ENCODE data around the gene BCL6.

Gene BCL6

DNA sequence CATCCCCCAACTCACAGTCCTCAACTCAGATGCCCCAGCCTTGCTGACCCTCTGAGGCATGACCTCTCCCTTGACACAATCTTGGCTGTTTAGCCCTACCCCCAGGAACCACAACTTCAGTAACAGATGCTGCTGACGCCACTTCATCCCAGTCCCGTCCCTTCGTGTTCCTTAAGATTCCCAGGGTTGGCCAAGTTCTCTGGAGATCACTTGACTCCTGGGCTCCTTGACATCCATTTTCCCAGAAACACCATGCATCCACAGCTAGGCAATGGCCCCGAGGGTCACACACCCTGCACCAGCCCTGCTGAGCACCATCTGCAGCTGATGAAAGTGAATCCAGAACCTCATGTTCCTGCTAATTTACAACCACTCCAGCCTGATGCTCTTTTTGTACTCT is 49.8 kb downstream of the BCL6 start:
- Histone ChIP-seq H3K9ac (ENCODE audit: low read depth, low read length, poor library complexity, severe bottlenecking) (no peak overlapping the region), H3K4me2 (ENCODE audit: low read depth, low read length, poor library complexity, severe bottlenecking) (no peak overlapping the region), H3K9me3 (ENCODE audit: insufficient read depth, low read depth, low read length) (no peaks in the 10 kb centered on the region), H3K4me3 (ENCODE audit: low read length, poor library complexity, severe bottlenecking) (no peak overlapping the region), H3K9me2 (replicated peaks; ENCODE audit: low read depth, low read length) (no peaks in the 10 kb centered on the region), H3K27me3 (ENCODE audit: insufficient read depth, low read length, poor library complexity, severe bottlenecking) (no peaks in the 10 kb centered on the region), H4K20me1 (ENCODE audit: insufficient read depth, low read length, poor library complexity, severe bottlenecking) (no peaks in the 10 kb centered on the region), H3F3A (ENCODE audit: low read depth) (no peaks in the 10 kb centered on the region), H3K4me1 (ENCODE audit: insufficient read depth, low read length, poor library complexity, severe bottlenecking) (no peaks in the 10 kb centered on the region), H3K79me2 (ENCODE audit: insufficient read depth, low read length) (no peaks in the 10 kb centered on the region), H3K36me3 (ENCODE audit: insufficient read depth, low read length) (no peaks in the 10 kb centered on the region), H2AFZ (ENCODE audit: low read length) (no peak overlapping the region)
- no peak for TF ChIP-seq EZH2phosphoT487 (IDR thresholded peaks at IDR 0.05; ENCODE audit: borderline replicate concordance)
- TF ChIP-seq, protein P1, sequence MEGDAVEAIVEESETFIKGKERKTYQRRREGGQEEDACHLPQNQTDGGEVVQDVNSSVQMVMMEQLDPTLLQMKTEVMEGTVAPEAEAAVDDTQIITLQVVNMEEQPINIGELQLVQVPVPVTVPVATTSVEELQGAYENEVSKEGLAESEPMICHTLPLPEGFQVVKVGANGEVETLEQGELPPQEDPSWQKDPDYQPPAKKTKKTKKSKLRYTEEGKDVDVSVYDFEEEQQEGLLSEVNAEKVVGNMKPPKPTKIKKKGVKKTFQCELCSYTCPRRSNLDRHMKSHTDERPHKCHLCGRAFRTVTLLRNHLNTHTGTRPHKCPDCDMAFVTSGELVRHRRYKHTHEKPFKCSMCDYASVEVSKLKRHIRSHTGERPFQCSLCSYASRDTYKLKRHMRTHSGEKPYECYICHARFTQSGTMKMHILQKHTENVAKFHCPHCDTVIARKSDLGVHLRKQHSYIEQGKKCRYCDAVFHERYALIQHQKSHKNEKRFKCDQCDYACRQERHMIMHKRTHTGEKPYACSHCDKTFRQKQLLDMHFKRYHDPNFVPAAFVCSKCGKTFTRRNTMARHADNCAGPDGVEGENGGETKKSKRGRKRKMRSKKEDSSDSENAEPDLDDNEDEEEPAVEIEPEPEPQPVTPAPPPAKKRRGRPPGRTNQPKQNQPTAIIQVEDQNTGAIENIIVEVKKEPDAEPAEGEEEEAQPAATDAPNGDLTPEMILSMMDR (conservative IDR thresholded peaks at IDR 0.05; ENCODE audit: low read length), result no peak

DNA sequence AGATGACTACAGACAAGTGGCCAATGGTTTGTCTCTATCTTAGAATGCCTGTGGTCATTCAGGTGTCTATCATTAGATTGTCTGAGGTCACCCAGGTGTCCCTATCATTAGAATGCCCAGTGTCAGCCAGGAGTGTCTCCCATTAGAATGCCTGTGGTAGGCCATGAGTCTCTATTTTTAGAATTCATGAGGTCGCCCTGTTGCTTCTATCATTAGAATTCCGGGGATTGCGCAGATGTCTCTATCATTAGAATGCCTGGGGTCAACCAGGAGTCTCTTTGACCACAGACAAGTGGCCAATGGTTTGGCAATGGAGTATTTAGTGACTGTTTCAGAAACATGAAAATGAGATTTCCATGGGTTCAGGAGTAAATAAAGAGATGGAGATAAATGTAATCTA is 50.5 kb downstream of the BCL6 start:
- Histone ChIP-seq H3K4me1 (ENCODE audit: insufficient read depth, low read length, poor library complexity, severe bottlenecking) (no peaks in the 10 kb centered on the region), H3K4me3 (ENCODE audit: low read length, poor library complexity, severe bottlenecking) (no peak overlapping the region), H3K79me2 (ENCODE audit: insufficient read depth, low read length) (no peaks in the 10 kb centered on the region), H3K9ac (ENCODE audit: low read depth, low read length, poor library complexity, severe bottlenecking) (no peak overlapping the region), H3K27me3 (ENCODE audit: insufficient read depth, low read length, poor library complexity, severe bottlenecking) (peaks cover 3% of the 10 kb centered on the region), H3K9me2 (replicated peaks; ENCODE audit: low read depth, low read length) (no peaks in the 10 kb centered on the region), H3F3A (ENCODE audit: low read depth) (no peaks in the 10 kb centered on the region), H2AFZ (ENCODE audit: low read length) (no peak overlapping the region), H3K9me3 (ENCODE audit: insufficient read depth, low read depth, low read length) (no peaks in the 10 kb centered on the region), H3K4me2 (ENCODE audit: low read depth, low read length, poor library complexity, severe bottlenecking) (no peak overlapping the region), H4K20me1 (ENCODE audit: insufficient read depth, low read length, poor library complexity, severe bottlenecking) (no peaks in the 10 kb centered on the region), H3K36me3 (ENCODE audit: insufficient read depth, low read length) (no peaks in the 10 kb centered on the region)
- TF ChIP-seq, protein P1 (conservative IDR thresholded peaks at IDR 0.05; ENCODE audit: low read length), result no peak
- no peak for TF ChIP-seq EZH2phosphoT487 (IDR thresholded peaks at IDR 0.05; ENCODE audit: borderline replicate concordance)

DNA sequence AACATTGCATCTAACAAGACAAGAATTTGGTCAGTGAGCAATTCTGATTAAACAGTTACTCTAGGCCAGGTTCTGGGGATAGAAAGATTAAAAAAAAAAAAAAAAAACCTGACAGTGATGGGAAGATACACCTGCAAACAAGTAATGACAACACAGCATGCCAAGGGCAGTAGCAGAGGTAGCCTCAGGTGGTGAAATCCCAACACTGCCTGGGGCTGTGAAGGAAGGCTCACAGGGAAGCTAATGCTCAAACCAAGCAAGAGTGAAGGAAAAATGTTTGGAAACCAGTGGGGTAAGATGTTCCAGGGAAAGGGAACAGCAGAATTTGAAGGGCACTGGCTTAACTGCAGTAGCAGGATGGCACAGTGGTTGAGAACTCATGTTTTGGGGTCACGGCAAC is 51.8 kb downstream of the BCL6 start:
- Histone ChIP-seq H3K9me2 (replicated peaks; ENCODE audit: low read depth, low read length) (no peaks in the 10 kb centered on the region), H2AFZ (ENCODE audit: low read length) (no peak overlapping the region), H3K79me2 (ENCODE audit: insufficient read depth, low read length) (no peaks in the 10 kb centered on the region), H3K27me3 (ENCODE audit: insufficient read depth, low read length, poor library complexity, severe bottlenecking) (peaks cover 7% of the 10 kb centered on the region), H4K20me1 (ENCODE audit: insufficient read depth, low read length, poor library complexity, severe bottlenecking) (no peaks in the 10 kb centered on the region), H3K9me3 (ENCODE audit: insufficient read depth, low read depth, low read length) (no peaks in the 10 kb centered on the region), H3K9ac (ENCODE audit: low read depth, low read length, poor library complexity, severe bottlenecking) (no peak overlapping the region), H3K4me3 (ENCODE audit: low read length, poor library complexity, severe bottlenecking) (no peak overlapping the region), H3K4me1 (ENCODE audit: insufficient read depth, low read length, poor library complexity, severe bottlenecking) (no peaks in the 10 kb centered on the region), H3K36me3 (ENCODE audit: insufficient read depth, low read length) (no peaks in the 10 kb centered on the region), H3K4me2 (ENCODE audit: low read depth, low read length, poor library complexity, severe bottlenecking) (no peak overlapping the region), H3F3A (ENCODE audit: low read depth) (no peaks in the 10 kb centered on the region)
- no peak for TF ChIP-seq EZH2phosphoT487 (IDR thresholded peaks at IDR 0.05; ENCODE audit: borderline replicate concordance)
- TF ChIP-seq, protein P1 (conservative IDR thresholded peaks at IDR 0.05; ENCODE audit: low read length), result no peak
